Measurements from ENCODE around the gene LIF. TPM values are rescaled to one million over a fixed set of nuclear protein-coding genes. Genes with fewer than 3 reads are reported as not detected.

Gene LIF
- total RNA-seq, 3 donors from 2014 or later (not counting 1 experiment from before 2014, with no cell fraction given), result 2.0 to 2.7 (median 2.6) TPM

DNA sequence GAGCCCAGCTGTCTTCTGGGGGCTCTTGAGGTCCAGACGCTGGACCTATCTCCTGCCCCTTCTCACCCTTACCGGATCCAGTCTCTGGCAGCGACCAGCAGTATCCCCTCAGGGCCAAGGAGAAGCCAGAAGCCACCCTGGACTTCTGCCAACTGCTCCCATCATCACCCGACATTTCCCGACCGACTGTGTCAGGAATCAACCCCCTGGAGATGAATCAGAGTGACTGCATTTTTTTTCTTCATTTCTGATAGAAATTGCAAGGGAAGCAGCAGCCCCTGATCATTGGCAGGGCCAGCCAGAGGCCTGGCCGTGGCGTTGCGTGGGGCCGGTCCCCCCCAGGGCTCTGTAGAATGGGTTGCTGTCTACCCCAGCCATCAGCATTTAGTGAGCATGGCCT is 5.2 kb upstream of the LIF start:
- H3K27ac Mint-ChIP-seq, result no peak overlapping the region
- ATAC-seq, result no peak
- peaks cover 12 to 29% of the 10 kb centered on the region in 2 donors for H3K4me1 Mint-ChIP-seq
- Histone ChIP-seq H3K4me3 (ENCODE audit: low read length) (no peak overlapping the region), H3K9me3 (ENCODE audit: control insufficient read depth, insufficient read depth, low read length) (no peaks in the 10 kb centered on the region), H3K27me3 (ENCODE audit: control insufficient read depth, insufficient read depth, low read length) (peaks cover 3% of the 10 kb centered on the region), H3K27ac (ENCODE audit: low read length) (no peak overlapping the region), H3K4me1 (ENCODE audit: control insufficient read depth, insufficient read depth, low read length) (peaks cover 69% of the 10 kb centered on the region), H3K36me3 (ENCODE audit: control insufficient read depth, insufficient read depth, low read length) (no peaks in the 10 kb centered on the region)
- peaks cover 15 to 21% of the 10 kb centered on the region in 2 donors for H3K27me3 Mint-ChIP-seq (ENCODE audit: low read depth in 2 of 2)
- intact Hi-C loops (cut with micrococcal nuclease), result no loop called here
- 93% methylated on average over 10 of the region's 10 CpGs for WGBS (ENCODE audit: insufficient coverage)
- no peaks in the 10 kb centered on the region for H3K9me3 Mint-ChIP-seq
- no peak for DNase-seq
- no peaks in the 10 kb centered on the region for H3K36me3 Mint-ChIP-seq
- TF ChIP-seq, protein P1, sequence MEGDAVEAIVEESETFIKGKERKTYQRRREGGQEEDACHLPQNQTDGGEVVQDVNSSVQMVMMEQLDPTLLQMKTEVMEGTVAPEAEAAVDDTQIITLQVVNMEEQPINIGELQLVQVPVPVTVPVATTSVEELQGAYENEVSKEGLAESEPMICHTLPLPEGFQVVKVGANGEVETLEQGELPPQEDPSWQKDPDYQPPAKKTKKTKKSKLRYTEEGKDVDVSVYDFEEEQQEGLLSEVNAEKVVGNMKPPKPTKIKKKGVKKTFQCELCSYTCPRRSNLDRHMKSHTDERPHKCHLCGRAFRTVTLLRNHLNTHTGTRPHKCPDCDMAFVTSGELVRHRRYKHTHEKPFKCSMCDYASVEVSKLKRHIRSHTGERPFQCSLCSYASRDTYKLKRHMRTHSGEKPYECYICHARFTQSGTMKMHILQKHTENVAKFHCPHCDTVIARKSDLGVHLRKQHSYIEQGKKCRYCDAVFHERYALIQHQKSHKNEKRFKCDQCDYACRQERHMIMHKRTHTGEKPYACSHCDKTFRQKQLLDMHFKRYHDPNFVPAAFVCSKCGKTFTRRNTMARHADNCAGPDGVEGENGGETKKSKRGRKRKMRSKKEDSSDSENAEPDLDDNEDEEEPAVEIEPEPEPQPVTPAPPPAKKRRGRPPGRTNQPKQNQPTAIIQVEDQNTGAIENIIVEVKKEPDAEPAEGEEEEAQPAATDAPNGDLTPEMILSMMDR (IDR thresholded peaks at IDR 0.05), result no peak
- H3K4me3 Mint-ChIP-seq, result no peak overlapping the region

DNA sequence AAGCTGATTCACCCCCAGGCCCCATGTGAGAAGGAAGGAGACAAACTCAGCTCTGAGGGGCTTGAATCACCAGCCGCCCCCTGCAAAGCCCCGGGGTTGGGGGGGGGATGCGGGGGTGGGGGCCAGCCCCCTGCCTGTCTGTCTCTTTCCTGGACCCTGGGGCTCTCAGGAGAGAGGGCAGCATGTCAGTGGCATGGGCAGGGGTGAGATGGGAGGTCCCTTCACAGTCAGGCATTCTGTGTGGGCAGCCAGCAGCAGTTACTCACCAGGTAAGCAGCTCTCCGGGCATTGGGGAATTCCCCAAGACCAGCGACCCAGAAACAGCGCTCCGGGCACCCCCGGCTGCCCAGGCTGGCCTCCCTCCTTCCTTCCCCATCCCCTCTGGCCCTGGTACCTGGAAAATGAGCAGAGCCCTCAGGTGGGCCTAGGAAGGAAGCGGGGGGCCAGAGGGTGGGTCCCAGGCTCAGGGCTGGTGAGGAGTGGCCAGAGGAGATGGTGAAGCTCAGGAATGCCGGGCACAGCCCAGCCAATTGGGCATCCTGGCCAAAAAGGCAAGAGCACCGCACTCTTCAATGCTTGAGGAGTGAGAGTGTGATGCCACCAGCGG is 4.2 kb upstream of the LIF start:
- Mint-ChIP-seq H3K36me3 (no peaks in the 10 kb centered on the region), H3K27ac (no peak overlapping the region), H3K27me3 (ENCODE audit: low read depth in 2 of 2) (peaks cover 23 to 31% of the 10 kb centered on the region in 2 donors), H3K9me3 (no peaks in the 10 kb centered on the region), H3K4me3 (no peak overlapping the region), H3K4me1 (peaks cover 21 to 38% of the 10 kb centered on the region in 2 donors)
- H3K27me3 ChIP-seq (ENCODE audit: control insufficient read depth, insufficient read depth, low read length), result peaks cover 8% of the 10 kb centered on the region
- H3K36me3 ChIP-seq (ENCODE audit: control insufficient read depth, insufficient read depth, low read length), result no peaks in the 10 kb centered on the region
- intact Hi-C loops (cut with micrococcal nuclease), result no loop called here
- no peak overlapping the region for H3K27ac ChIP-seq (ENCODE audit: low read length)
- ATAC-seq, result peak in 1 of 3 donors; percentile 45
- WGBS (ENCODE audit: insufficient coverage), result 52% methylated on average over 12 of the region's 12 CpGs
- H3K4me3 ChIP-seq (ENCODE audit: low read length), result no peak overlapping the region
- TF ChIP-seq, protein P1 (IDR thresholded peaks at IDR 0.05), result no peak
- no peaks in the 10 kb centered on the region for H3K9me3 ChIP-seq (ENCODE audit: control insufficient read depth, insufficient read depth, low read length)
- no peak for DNase-seq
- H3K4me1 ChIP-seq (ENCODE audit: control insufficient read depth, insufficient read depth, low read length), result peaks cover 72% of the 10 kb centered on the region

DNA sequence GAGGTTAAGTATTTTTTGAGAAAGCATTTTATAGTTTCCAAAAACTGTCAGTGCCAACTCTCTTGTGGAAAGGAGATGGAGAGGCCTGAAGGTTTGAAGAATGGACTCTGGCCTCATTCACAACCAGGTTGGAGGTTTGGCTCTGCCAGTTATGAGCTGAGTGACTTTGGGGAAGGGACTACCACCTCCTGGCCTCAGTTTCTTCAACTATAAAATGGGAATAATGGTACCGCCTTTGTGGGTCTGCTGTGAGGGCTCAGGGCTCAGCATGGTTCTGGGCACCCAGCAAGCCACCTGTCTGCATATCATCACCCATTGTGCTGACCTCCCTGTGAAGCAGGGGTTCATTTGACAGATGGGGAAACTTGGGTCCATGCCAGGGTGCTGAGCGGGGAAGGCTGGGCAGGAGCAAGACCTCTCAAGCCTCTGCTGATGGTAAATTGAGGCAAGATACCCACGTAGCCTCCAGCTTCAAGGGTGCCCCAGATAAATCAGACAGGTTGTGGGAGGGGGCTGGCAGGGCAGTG is 3.5 kb upstream of the LIF start:
- TF ChIP-seq, protein P1 (IDR thresholded peaks at IDR 0.05), result no peak
- Mint-ChIP-seq H3K36me3 (no peaks in the 10 kb centered on the region), H3K27me3 (ENCODE audit: low read depth in 2 of 2) (peaks cover 29 to 31% of the 10 kb centered on the region in 2 donors), H3K4me1 (peaks cover 21 to 45% of the 10 kb centered on the region in 2 donors), H3K9me3 (no peaks in the 10 kb centered on the region), H3K4me3 (no peak overlapping the region), H3K27ac (no peak overlapping the region)
- peaks cover 79% of the 10 kb centered on the region for H3K4me1 ChIP-seq (ENCODE audit: control insufficient read depth, insufficient read depth, low read length)
- intact Hi-C loops (cut with micrococcal nuclease), result no loop called here
- peaks cover 11% of the 10 kb centered on the region for H3K27me3 ChIP-seq (ENCODE audit: control insufficient read depth, insufficient read depth, low read length)
- ATAC-seq (no peak), DNase-seq (no peak)
- 88% methylated on average over 3 of the region's 3 CpGs for WGBS (ENCODE audit: insufficient coverage)
- no peak overlapping the region for H3K27ac ChIP-seq (ENCODE audit: low read length)
- no peaks in the 10 kb centered on the region for H3K36me3 ChIP-seq (ENCODE audit: control insufficient read depth, insufficient read depth, low read length)
- no peak overlapping the region for H3K4me3 ChIP-seq (ENCODE audit: low read length)
- H3K9me3 ChIP-seq (ENCODE audit: control insufficient read depth, insufficient read depth, low read length), result no peaks in the 10 kb centered on the region
